K562 (cell line): ENCODE results near the gene SMCO4. TPM values are rescaled to one million over a fixed set of nuclear protein-coding genes. Genes with fewer than 3 reads are reported as not detected.

Source experiments
- ATAC-seq: fragments of 200-7000 bp; cut with Tn5 transposase; 3 replicates; pipeline ENCODE4 v1.9.1; 2020; ENCODE audit warnings: moderate library complexity
- BruUV-seq: library from RNA; stranded (reverse); fragments of 400-500 nt; replicated peaks from 2 replicates; lab custom pipeline; 2021; lab: Mats Ljungman, UMichigan
- CTCF ChIA-PET: fragments of 300-600 bp; formaldehyde crosslinking; extraction: SDS; loops from one replicate; lab custom pipeline; 2021; ENCODE audit warnings: low intra/inter-chr PET ratio; lab: Yijun Ruan, JAX
- POLR2A ChIA-PET: fragments of 300-600, 350-650 bp; sonication (Branson Sonifier 250); formaldehyde crosslinking; extraction: SDS; loops from one replicate; lab custom pipeline; 2021; ENCODE audit warnings: antibody characterized with exemption, inconsistent platforms; lab: Yijun Ruan, JAX
- DNase-seq, 4 experiments: peaks; one replicate each; pipeline versions ENCODE4 v3.0.0 to v3.0.0-alpha.2; 2011 to 2018; ENCODE audit warnings: low spot score in 3 of 4, mixed read lengths in 3 of 4; ENCODE audit errors: extremely low read depth in 1 of 4
- FAIRE-seq: peaks from 2 replicates; lab custom pipeline; 2011; peaks lifted over from hg19 to GRCh38; lab: Jason Lieb, UNC
- H2AFZ ChIP-seq: 2 replicates; pipeline ENCODE4 v1.6.0; 2011; ENCODE audit warnings: low read depth, low read length, control low read depth, inconsistent platforms
- H3K27ac ChIP-seq: fragments of 200-600 bp; 3 replicates; pipeline ENCODE4 v1.8.0; 2011; ENCODE audit warnings: low read depth, mild to moderate bottlenecking, control low read depth, inconsistent platforms, low read length, moderate library complexity, mixed read lengths; ENCODE audit errors: extremely low read depth
- H3K27me3 ChIP-seq, 2 experiments: fragments of 300-600 bp in 1 of 2; 2 replicates in 1 of 2; 3 replicates in 1 of 2; pipeline versions ENCODE4 v1.6.0 to v1.8.0; 2011; ENCODE audit warnings: inconsistent platforms in 2 of 2, low read length in 2 of 2, mild to moderate bottlenecking in 1 of 2, mixed read lengths in 1 of 2, moderate library complexity in 1 of 2; ENCODE audit not compliant: control insufficient read depth in 2 of 2, insufficient read depth in 2 of 2
- H3K36me3 ChIP-seq: fragments of 300-600 bp; 3 replicates; pipeline ENCODE4 v1.8.0; 2011; ENCODE audit warnings: mild to moderate bottlenecking, low read length, inconsistent platforms; ENCODE audit not compliant: control insufficient read depth, insufficient read depth
- H3K4me1 ChIP-seq, 2 experiments: fragments of 200-600 bp in 1 of 2; replicated peaks in 1 of 2; 2 replicates in 1 of 2; 3 replicates in 1 of 2; pipeline versions ENCODE4 v1.5.1 to v1.8.0; 2011; ENCODE audit warnings: inconsistent platforms in 2 of 2, low read length in 2 of 2, mild to moderate bottlenecking in 1 of 2, mixed read lengths in 1 of 2, moderate library complexity in 1 of 2; ENCODE audit not compliant: control insufficient read depth in 2 of 2, insufficient read depth in 2 of 2
- H3K4me2 ChIP-seq: 2 replicates; pipeline ENCODE4 v1.6.1; 2011; ENCODE audit warnings: low read length, control low read depth, inconsistent platforms, mixed read lengths; ENCODE audit not compliant: insufficient read depth
- H3K4me3 ChIP-seq: fragments of 200-600 bp; sonication (generic), shearing (Covaris generic); 2 replicates; pipeline ENCODE4 v1.5.1; 2016; ENCODE audit warnings: control low read depth, inconsistent platforms
- H3K79me2 ChIP-seq: fragments of 200-600 bp; 3 replicates; pipeline ENCODE4 v1.8.0; 2011; ENCODE audit warnings: low read length, inconsistent platforms; ENCODE audit not compliant: control insufficient read depth, insufficient read depth
- H3K9ac ChIP-seq, 2 experiments: 2 replicates each; pipeline versions ENCODE4 v1.6.0 to v1.6.1; 2011; ENCODE audit warnings: low read depth in 2 of 2, low read length in 2 of 2, control low read depth in 1 of 2, inconsistent platforms in 1 of 2, mild to moderate bottlenecking in 1 of 2, mixed read lengths in 1 of 2; ENCODE audit not compliant: insufficient read depth in 1 of 2
- H3K9me1 ChIP-seq: one replicate; pipeline ENCODE4 v1.6.0; 2011; ENCODE audit warnings: inconsistent platforms, mild to moderate bottlenecking, low read length, moderate library complexity; ENCODE audit not compliant: control insufficient read depth, insufficient read depth
- H3K9me3 ChIP-seq: replicated peaks from 2 replicates; pipeline ENCODE4 v1.5.1; 2011; ENCODE audit warnings: low read depth, low read length, inconsistent platforms; ENCODE audit not compliant: control insufficient read depth, insufficient read depth
- H4K20me1 ChIP-seq: replicated peaks from 2 replicates; pipeline ENCODE4 v1.6.1; 2011; ENCODE audit warnings: low read length, inconsistent platforms, mixed read lengths; ENCODE audit not compliant: control insufficient read depth, insufficient read depth
- E2F6 ChIP-seq, 2 experiments: IDR thresholded peaks; 2 replicates each; pipeline ENCODE4 v1.6.1; 2011; ENCODE audit warnings: borderline replicate concordance in 1 of 2, control low read depth in 1 of 2, low read depth in 1 of 2, low read length in 1 of 2, mild to moderate bottlenecking in 1 of 2, mixed read lengths in 1 of 2, moderate library complexity in 1 of 2; ENCODE audit not compliant: insufficient read depth in 1 of 2, insufficient read length in 1 of 2, poor library complexity in 1 of 2, severe bottlenecking in 1 of 2; ENCODE audit errors: extremely low read depth in 1 of 2
- E4F1 ChIP-seq: fragments of 250-450 bp; sonication (Bioruptor Pico); IDR thresholded peaks from 2 replicates; pipeline ENCODE4 v1.5.0; 2021; ENCODE audit warnings: mild to moderate bottlenecking, borderline replicate concordance
- GABPB2 ChIP-seq: fragments of 250-450 bp; sonication (Bioruptor Pico); conservative IDR thresholded peaks from 2 replicates; pipeline ENCODE4 v1.5.1; 2021; ENCODE audit warnings: mild to moderate bottlenecking
- SRSF1 ChIP-seq: fragments of 200-400 bp; formaldehyde crosslinking; IDR thresholded peaks from 2 replicates; pipeline ENCODE4 v1.6.1; 2017; ENCODE audit warnings: mild to moderate bottlenecking, low read depth, low read length, moderate library complexity
- ZBTB9 ChIP-seq: fragments of 450-650 bp; formaldehyde crosslinking; IDR thresholded peaks from 2 replicates; pipeline ENCODE4 v1.4.0; 2020; ENCODE audit warnings: mild to moderate bottlenecking, moderate library complexity
- ZC3H11A ChIP-seq: IDR thresholded peaks from 2 replicates; pipeline ENCODE4 v1.6.1; 2012; ENCODE audit warnings: low read depth, low read length, improper control_type of control experiment
- ZFP1 ChIP-seq: fragments of 450-650 bp; formaldehyde crosslinking; IDR thresholded peaks from 2 replicates; pipeline ENCODE4 v1.4.0; 2020; ENCODE audit warnings: mild to moderate bottlenecking, mixed read lengths
- ZFP30 ChIP-seq: fragments of 250-450 bp; sonication (Bioruptor Pico); IDR thresholded peaks from 2 replicates; pipeline ENCODE4 v1.8.0; 2022; ENCODE audit warnings: moderate library complexity, mild to moderate bottlenecking, inconsistent platforms, borderline replicate concordance
- ZNF124 ChIP-seq: sonication (generic); formaldehyde crosslinking; IDR thresholded peaks from 2 replicates; pipeline ENCODE4 v1.8.1; 2022; ENCODE audit warnings: missing genetic modification reagents
- WGBS: fragments of 100-300 bp; shearing (Covaris generic); methylation state at CpG from one replicate; pipeline ENCODE4 v1.1.6; 2016; ENCODE audit warnings: low coverage, mixed read lengths; ENCODE audit not compliant: insufficient coverage; ENCODE audit errors: missing lambda C conversion rate; 5-methylcytosine and 5-hydroxymethylcytosine counted together
- in situ Hi-C: fragments of 300-500 bp; cut with MboI; formaldehyde crosslinking; loops from 4 replicates; pipeline ENCODE4 v1.15.0; 2018; ENCODE audit warnings: inconsistent platforms, mixed read lengths
- intact Hi-C: fragments of 100-400 bp; cut with micrococcal nuclease; formaldehyde crosslinking; loops from 2 replicates; pipeline ENCODE4 v1.14.2; 2022
- polyA plus RNA-seq, 8 experiments: library from polyadenylated mRNA; depleted of rRNA in 4 of 8; stranded (reverse) in 5 of 8; unstranded in 3 of 8; fragments of >200 nt; fragmentation: Nextera tagmentation in 2 of 8; fragmentation: Illumina TruSeq in 1 of 8; extraction: Ambion mirVana in 2 of 8; extraction: Trizol in 1 of 8; gene quantifications; 2 replicates each; pipeline versions ENCODE4 v1.2.1 to v1.2.3, GENCODE V29; 2011 to 2014; ENCODE audit warnings: inconsistent platforms in 1 of 8, missing spikeins in 1 of 8
- total RNA-seq, 7 experiments: library from RNA; depleted of rRNA in 6 of 7; stranded (reverse); fragments of >200 nt in 6 of 7; fragmentation: Illumina TruSeq in 2 of 7; extraction: Trizol in 2 of 7; gene quantifications; 2 replicates each; pipeline versions ENCODE4 v1.2.1 to v1.2.3, GENCODE V29; 2011 to 2021; ENCODE audit warnings: low replicate concordance in 1 of 7
- TF ChIP-seq, protein P1 (sequence below): fragments of 450-650 bp; conservative IDR thresholded peaks from 2 replicates; pipeline ENCODE4 v1.6.1; 2016; ENCODE audit warnings: missing genetic modification characterization, low read depth, mild to moderate bottlenecking, control low read depth, missing compliant biosample characterization

The SMCO4 gene
- total and polyA plus RNA-seq, 9 of the 15 experiments (the other 6 are each of a cell fraction or from before 2014, with no cell fraction given): 1.8 to 27.8 (median 15.3) TPM

DNA sequence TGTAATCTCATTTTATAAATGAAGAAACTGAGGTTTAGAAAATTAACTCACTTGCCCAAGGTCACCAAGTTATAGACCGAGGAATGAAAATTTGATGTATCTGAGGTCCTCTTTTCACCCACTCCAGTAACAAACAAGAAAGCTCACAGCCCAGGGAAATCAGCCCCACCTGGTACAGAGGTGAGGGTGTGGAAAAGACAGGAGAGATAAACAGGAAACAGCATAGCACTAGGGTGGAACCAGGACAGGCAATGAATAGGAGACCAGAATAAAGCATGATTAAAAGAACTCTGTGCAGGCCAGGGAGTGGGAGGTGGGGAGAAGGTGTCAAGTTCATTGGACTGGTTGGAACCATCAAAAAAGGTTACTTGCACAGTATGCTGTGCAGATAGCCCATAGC is 46.2 kb upstream of the SMCO4 start:
- no peak for FAIRE-seq
- ChIA-PET CTCF (no interaction called here), POLR2A (no interaction called here)
- intact Hi-C loops: no loop called here
- H3K9me3 ChIP-seq: no peaks in the 10 kb centered on the region
- peaks cover 0 to 16% of the 10 kb centered on the region in 2 experiments; a peak in 3 of 5 replicates for H3K4me1 ChIP-seq
- no peaks in the 10 kb centered on the region for H3K79me2 ChIP-seq
- no peaks in the 10 kb centered on the region for H4K20me1 ChIP-seq
- TF ChIP-seq ZBTB9 (CRISPR knock-in tag): no peak
- TF ChIP-seq E4F1 (CRISPR knock-in tag): no peak
- no peak for TF ChIP-seq SRSF1
- no peak for TF ChIP-seq ZC3H11A
- no peak for TF ChIP-seq GABPB2 (CRISPR knock-in tag)
- TF ChIP-seq, protein P1, sequence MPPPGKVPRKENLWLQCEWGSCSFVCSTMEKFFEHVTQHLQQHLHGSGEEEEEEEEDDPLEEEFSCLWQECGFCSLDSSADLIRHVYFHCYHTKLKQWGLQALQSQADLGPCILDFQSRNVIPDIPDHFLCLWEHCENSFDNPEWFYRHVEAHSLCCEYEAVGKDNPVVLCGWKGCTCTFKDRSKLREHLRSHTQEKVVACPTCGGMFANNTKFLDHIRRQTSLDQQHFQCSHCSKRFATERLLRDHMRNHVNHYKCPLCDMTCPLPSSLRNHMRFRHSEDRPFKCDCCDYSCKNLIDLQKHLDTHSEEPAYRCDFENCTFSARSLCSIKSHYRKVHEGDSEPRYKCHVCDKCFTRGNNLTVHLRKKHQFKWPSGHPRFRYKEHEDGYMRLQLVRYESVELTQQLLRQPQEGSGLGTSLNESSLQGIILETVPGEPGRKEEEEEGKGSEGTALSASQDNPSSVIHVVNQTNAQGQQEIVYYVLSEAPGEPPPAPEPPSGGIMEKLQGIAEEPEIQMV: no peak
- TF ChIP-seq ZFP30: no peak
- TF ChIP-seq ZNF124 (CRISPR knock-in tag): no peak
- TF ChIP-seq ZFP1 (CRISPR knock-in tag): no peak
- TF ChIP-seq E2F6 (IDR thresholded peaks at IDR 0.05; ENCODE audit: borderline replicate concordance in 1 of 2, extremely low read depth in 1 of 2, insufficient read depth in 1 of 2, insufficient read length in 1 of 2, low read depth in 1 of 2, low read length in 1 of 2, poor library complexity in 1 of 2, severe bottlenecking in 1 of 2): no peak
- H3K27me3 ChIP-seq: 0 out of 5 replicates have a peak, but pooled peaks cover 0 to 4% of the 10 kb centered on the region in 2 experiments
- 11% methylated on average over 1 of the region's 1 CpG for WGBS
- no peak overlapping the region for H3K4me2 ChIP-seq
- BruUV-seq: no TSS peak
- no peak overlapping the region for H2AFZ ChIP-seq
- no peak for ATAC-seq
- no peak overlapping the region for H3K27ac ChIP-seq
- no peak overlapping the region for H3K9ac ChIP-seq
- H3K4me3 ChIP-seq: no peak overlapping the region
- in situ Hi-C loops: no loop called here
- no peaks in the 10 kb centered on the region for H3K9me1 ChIP-seq
- no peaks in the 10 kb centered on the region for H3K36me3 ChIP-seq
- DNase-seq: no peak
